HG03457 (cell line): Measurements from ENCODE around the gene MAN2A1.

Experiments used
- ATAC-seq: cut with Tn5 transposase; IDR thresholded peaks from one replicate; pipeline ENCODE4 v1.9.1; 2021; ENCODE audit warnings: moderate number of reproducible peaks; ENCODE audit not compliant: unreplicated experiment

Gene MAN2A1

GRCh38 chr5:109689740-109690241, at the start of gene MAN2A1:
TSS of gene MAN2A1 (plus strand) at chr5:109689927. CDS start at chr5:109690418, 491 bp downstream.
- peak; percentile 42 for ATAC-seq

- no peak for ATAC-seq
These were observed 48.8 kb upstream of the MAN2A1 start for GRCh38 chr5:109640976-109641375.

- ATAC-seq: no peak
These were observed 45.9 kb upstream of the MAN2A1 start for GRCh38 chr5:109643791-109644350.

GRCh38 chr5:109644829-109645228, 44.9 kb upstream of the MAN2A1 start:
- no peak for ATAC-seq

GRCh38 chr5:109645707-109646192, 44.0 kb upstream of the MAN2A1 start:
- no peak for ATAC-seq

GRCh38 chr5:109649318-109649717, 40.4 kb upstream of the MAN2A1 start:
- no peak for ATAC-seq

GRCh38 chr5:109650493-109650892, 39.2 kb upstream of the MAN2A1 start:
- no peak for ATAC-seq

GRCh38 chr5:109652096-109652495, 37.6 kb upstream of the MAN2A1 start:
- ATAC-seq: no peak

GRCh38 chr5:109653042-109653441, 36.7 kb upstream of the MAN2A1 start:
- no peak for ATAC-seq

GRCh38 chr5:109653561-109654239, 36.0 kb upstream of the MAN2A1 start:
- no peak for ATAC-seq

GRCh38 chr5:109654455-109654854, 35.3 kb upstream of the MAN2A1 start:
- no peak for ATAC-seq

GRCh38 chr5:109655841-109656240, 33.9 kb upstream of the MAN2A1 start:
- no peak for ATAC-seq

GRCh38 chr5:109656829-109657228, 32.9 kb upstream of the MAN2A1 start:
- no peak for ATAC-seq

GRCh38 chr5:109659901-109660300, 29.8 kb upstream of the MAN2A1 start:
- no peak for ATAC-seq

GRCh38 chr5:109660301-109660700, 29.4 kb upstream of the MAN2A1 start:
- ATAC-seq: no peak

- no peak for ATAC-seq
These were observed 21.5 kb upstream of the MAN2A1 start for GRCh38 chr5:109668237-109668636.

GRCh38 chr5:109668668-109669422, 20.9 kb upstream of the MAN2A1 start:
- no peak for ATAC-seq

GRCh38 chr5:109669991-109670706, 19.6 kb upstream of the MAN2A1 start:
- no peak for ATAC-seq

- ATAC-seq: no peak
These were observed 18.6 kb upstream of the MAN2A1 start for GRCh38 chr5:109671136-109671535.

- no peak for ATAC-seq
These were observed 15.1 kb upstream of the MAN2A1 start for GRCh38 chr5:109674596-109674995.

- ATAC-seq: no peak
These were observed 12.8 kb upstream of the MAN2A1 start for GRCh38 chr5:109676920-109677319.
